AG08396 (cell line): ENCODE measurements around the gene CPOX.

Experiments used
- DNase-seq: peaks from one replicate; pipeline ENCODE4 v3.0.0; 2012; ENCODE audit warnings: low spot score, mixed read lengths

CPOX gene

GRCh38 chr3:98596087-98596486 lies 2.7 kb upstream of the CPOX start:
- DNase-seq = no peak

- no peak for DNase-seq
These were observed 1.4 kb upstream of the CPOX start for GRCh38 chr3:98594628-98595324.

GRCh38 chr3:98592345-98592935 lies 971 bp downstream of the CPOX start:
- no peak for DNase-seq

GRCh38 chr3:98589331-98590036 lies 3.9 kb downstream of the CPOX start:
- no peak for DNase-seq

- no peak for DNase-seq
These were observed 5.3 kb downstream of the CPOX start for GRCh38 chr3:98588065-98588464.

- DNase-seq = no peak
These were observed 5.8 kb downstream of the CPOX start for GRCh38 chr3:98587654-98588053.

- DNase-seq = no peak
These were observed 8.9 kb downstream of the CPOX start for GRCh38 chr3:98584547-98584946.

GRCh38 chr3:98583766-98584165 lies 9.6 kb downstream of the CPOX start:
- DNase-seq = no peak

- no peak for DNase-seq
These were observed 11.4 kb downstream of the CPOX start for GRCh38 chr3:98582042-98582441.

- no peak for DNase-seq
These were observed 11.9 kb downstream of the CPOX start for GRCh38 chr3:98581474-98581873.

GRCh38 chr3:98580401-98581386 lies 12.7 kb downstream of the CPOX start:
- DNase-seq = no peak

GRCh38 chr3:98577178-98577895 lies 16.1 kb downstream of the CPOX start:
- peak; percentile 32 for DNase-seq

GRCh38 chr3:98574132-98574531 lies 19.3 kb downstream of the CPOX start:
- DNase-seq = no peak

GRCh38 chr3:98573181-98573728 lies 20.2 kb downstream of the CPOX start:
- DNase-seq = no peak

- no peak for DNase-seq
These were observed 25.0 kb downstream of the CPOX start for GRCh38 chr3:98568402-98568801.

- no peak for DNase-seq
These were observed 25.6 kb downstream of the CPOX start for GRCh38 chr3:98567666-98568270.

- DNase-seq = no peak
These were observed 27.6 kb downstream of the CPOX start for GRCh38 chr3:98565843-98566242.

GRCh38 chr3:98565237-98565643 lies 28.2 kb downstream of the CPOX start:
- DNase-seq = no peak

- DNase-seq = no peak
These were observed 29.0 kb downstream of the CPOX start for GRCh38 chr3:98564282-98565005.

- DNase-seq = no peak
These were observed 29.6 kb downstream of the CPOX start for GRCh38 chr3:98563661-98564281.
